Daoy (cell line): ENCODE data around the gene ATP10B. TPM values are rescaled to one million over a fixed set of nuclear protein-coding genes. Genes with fewer than 3 reads are reported as not detected.
"Not testable (repeated sequence)": the region's sequence is repeated elsewhere in the genome, so short reads cannot be mapped to it uniquely, and the experiment has no call there.

Experiments used
- DNase-seq: peaks from one replicate; pipeline ENCODE4 v3.0.0-alpha.2; 2015; ENCODE audit warnings: low read depth
- total RNA-seq: library from RNA; depleted of rRNA; stranded (reverse); fragments of >200 nt; shearing (Covaris generic); gene quantifications from 2 replicates; pipeline ENCODE4 v1.2.3, GENCODE V29; 2014

The ATP10B gene
- total RNA-seq, 1 experiment from 2014 or later: not detected

GRCh38 chr5:160831801-160832200, 20.2 kb downstream of the ATP10B start:
- DNase-seq: no peak

- DNase-seq: no peak
Measured at GRCh38 chr5:160824301-160825001, 27.6 kb downstream of the ATP10B start.

GRCh38 chr5:160812996-160813395, 39.0 kb downstream of the ATP10B start:
- not testable (repeated sequence) for DNase-seq

GRCh38 chr5:160805376-160805775, 46.6 kb downstream of the ATP10B start:
- no peak for DNase-seq

GRCh38 chr5:160802592-160802991, 49.4 kb downstream of the ATP10B start:
- DNase-seq: no peak

- no peak for DNase-seq
Measured at GRCh38 chr5:160800375-160801275, 51.4 kb downstream of the ATP10B start.

- no peak for DNase-seq
Measured at GRCh38 chr5:160799184-160799583, 52.8 kb downstream of the ATP10B start.

GRCh38 chr5:160797020-160797419, 55.0 kb downstream of the ATP10B start:
- no peak for DNase-seq

- no peak for DNase-seq
Measured at GRCh38 chr5:160793530-160793899, 58.5 kb downstream of the ATP10B start.

- DNase-seq: no peak
Measured at GRCh38 chr5:160792732-160793529, 59.1 kb downstream of the ATP10B start.

- DNase-seq: peak; percentile 30
Measured at GRCh38 chr5:160792281-160792680, 59.7 kb downstream of the ATP10B start.

GRCh38 chr5:160789219-160789859, 62.7 kb downstream of the ATP10B start:
- DNase-seq: no peak

GRCh38 chr5:160788102-160788660, 63.8 kb downstream of the ATP10B start:
- DNase-seq: no peak

GRCh38 chr5:160787240-160787639, 64.8 kb downstream of the ATP10B start:
- peak; percentile 35 for DNase-seq

- DNase-seq: no peak
Measured at GRCh38 chr5:160774666-160775315, 77.2 kb downstream of the ATP10B start.

- DNase-seq: no peak
Measured at GRCh38 chr5:160773646-160774410, 78.2 kb downstream of the ATP10B start.

GRCh38 chr5:160772854-160773253, 79.2 kb downstream of the ATP10B start:
- DNase-seq: no peak

GRCh38 chr5:160770718-160771117, 81.3 kb downstream of the ATP10B start:
- DNase-seq: no peak

- no peak for DNase-seq
Measured at GRCh38 chr5:160769301-160769700, 82.7 kb downstream of the ATP10B start.

- no peak for DNase-seq
Measured at GRCh38 chr5:160767062-160767461, 84.9 kb downstream of the ATP10B start.
